IPS DF 6.9 (cell line): ENCODE measurements around the gene STXBP6.
"Not testable (repeated sequence)": the region's sequence is repeated elsewhere in the genome, so short reads cannot be mapped to it uniquely, and the experiment has no call there.

Experiments used
- DNase-seq: peaks from one replicate; pipeline ENCODE4 v3.0.0-alpha.2; 2013; ENCODE audit warnings: low read depth, low spot score
- H3K27ac ChIP-seq: one replicate; pipeline ENCODE4 v1.5.1; 2013; ENCODE audit warnings: low read length, control low read depth
- H3K27me3 ChIP-seq: 2 replicates; pipeline ENCODE4 v1.6.1; 2013; ENCODE audit warnings: mild to moderate bottlenecking, low read length; ENCODE audit not compliant: control insufficient read depth, insufficient read depth
- H3K36me3 ChIP-seq: 2 replicates; pipeline ENCODE4 v1.6.1; 2013; ENCODE audit warnings: low read length; ENCODE audit not compliant: control insufficient read depth, insufficient read depth
- H3K4me1 ChIP-seq: 2 replicates; pipeline ENCODE4 v1.6.1; 2013; ENCODE audit warnings: low read length; ENCODE audit not compliant: control insufficient read depth, insufficient read depth
- H3K4me3 ChIP-seq: 2 replicates; pipeline ENCODE4 v1.5.1; 2013; ENCODE audit warnings: mild to moderate bottlenecking, low read length
- H3K9me3 ChIP-seq: 2 replicates; pipeline ENCODE4 v1.6.1; 2013; ENCODE audit warnings: low read length, inconsistent platforms; ENCODE audit not compliant: control insufficient read depth, insufficient read depth
- WGBS: extraction: QIAGEN DNeasy Blood & Tissue Kit; methylation state at CpG from one replicate; pipeline ENCODE4 v1.1.7; 2013; ENCODE audit warnings: mixed read lengths, missing lambda C conversion rate; ENCODE audit not compliant: insufficient read length, insufficient coverage; 5-methylcytosine and 5-hydroxymethylcytosine counted together

Gene STXBP6

GRCh38 chr14:24804552-24805212 is 245.3 kb downstream of the STXBP6 start:
- WGBS = no CpG with 5 or more reads among the region's 3 CpGs
- H3K27me3 ChIP-seq = no peaks in the 10 kb centered on the region
- H3K27ac ChIP-seq = no peak overlapping the region
- no peak for DNase-seq
- H3K4me3 ChIP-seq = no peak overlapping the region
- no peaks in the 10 kb centered on the region for H3K9me3 ChIP-seq
- no peaks in the 10 kb centered on the region for H3K4me1 ChIP-seq
- H3K36me3 ChIP-seq = no peaks in the 10 kb centered on the region

GRCh38 chr14:24803933-24804494 is 245.9 kb downstream of the STXBP6 start:
- Histone ChIP-seq H3K4me1 (no peaks in the 10 kb centered on the region), H3K4me3 (no peak overlapping the region), H3K27me3 (no peaks in the 10 kb centered on the region), H3K36me3 (no peaks in the 10 kb centered on the region), H3K9me3 (no peaks in the 10 kb centered on the region), H3K27ac (no peak overlapping the region)
- no peak for DNase-seq
- no CpG with 5 or more reads among the region's 10 CpGs for WGBS

DNA sequence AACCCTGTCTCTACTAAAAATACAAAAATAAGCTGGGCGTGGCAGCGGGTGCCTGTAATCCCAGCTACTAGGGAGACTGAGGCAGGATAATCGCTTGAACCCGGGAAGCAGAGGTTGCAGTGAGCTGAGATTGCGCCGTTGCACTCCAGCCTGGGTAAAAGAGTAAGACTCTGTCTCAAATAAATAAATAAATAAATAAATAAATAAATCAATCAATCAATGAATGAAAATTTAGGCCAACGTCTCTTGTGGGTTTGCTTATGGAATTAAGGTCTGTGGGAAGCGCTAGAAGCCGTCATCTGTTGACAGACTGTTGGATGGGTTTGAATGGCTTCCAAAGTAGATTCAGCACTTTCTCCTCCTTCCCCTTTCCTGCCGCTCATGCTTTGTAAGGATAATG is 246.5 kb downstream of the STXBP6 start:
- not testable (repeated sequence) for H3K4me3 ChIP-seq, H3K9me3 ChIP-seq, DNase-seq, H3K27me3 ChIP-seq, H3K4me1 ChIP-seq, H3K27ac ChIP-seq, H3K36me3 ChIP-seq
- no CpG with 5 or more reads among the region's 10 CpGs for WGBS

GRCh38 chr14:24802236-24802635 is 247.7 kb downstream of the STXBP6 start:
- H3K27me3 ChIP-seq = no peaks in the 10 kb centered on the region
- H3K9me3 ChIP-seq = no peaks in the 10 kb centered on the region
- no peak overlapping the region for H3K4me3 ChIP-seq
- no CpG with 5 or more reads among the region's 5 CpGs for WGBS
- H3K27ac ChIP-seq = no peak overlapping the region
- no peak for DNase-seq
- no peaks in the 10 kb centered on the region for H3K4me1 ChIP-seq
- H3K36me3 ChIP-seq = no peaks in the 10 kb centered on the region

- Histone ChIP-seq H3K27me3 (no peaks in the 10 kb centered on the region), H3K9me3 (no peaks in the 10 kb centered on the region), H3K4me1 (no peaks in the 10 kb centered on the region), H3K36me3 (no peaks in the 10 kb centered on the region), H3K27ac (no peak overlapping the region), H3K4me3 (no peak overlapping the region)
- DNase-seq = no peak
- WGBS = no CpG with 5 or more reads among the region's 1 CpG
Observed at GRCh38 chr14:24801024-24801423, 248.9 kb downstream of the STXBP6 start.

DNA sequence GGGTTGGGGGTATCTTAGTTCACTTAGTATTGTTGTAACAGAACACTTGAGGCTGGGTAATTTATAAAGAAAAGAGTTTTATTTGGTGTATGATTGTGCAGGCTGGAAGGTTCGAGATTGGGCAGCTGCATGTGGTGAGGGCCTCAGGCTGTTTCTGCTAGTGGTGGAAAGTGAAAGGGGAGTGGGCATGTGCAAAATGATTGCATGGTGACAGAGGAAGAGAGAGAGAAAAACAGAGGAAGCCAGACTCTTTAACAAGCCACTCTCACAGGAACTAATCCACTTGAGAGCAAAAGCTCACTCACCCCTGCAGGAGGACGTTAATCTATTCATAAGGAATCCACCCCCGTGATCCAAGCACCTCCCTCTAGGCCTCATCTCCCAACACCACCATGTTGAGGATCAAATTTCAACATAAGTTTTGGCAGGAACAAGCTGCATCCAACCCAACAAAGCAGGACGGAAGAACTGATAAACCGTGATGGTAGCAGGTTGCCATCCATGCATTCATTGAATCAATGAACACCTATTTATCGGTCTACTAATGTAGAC is 251.0 kb downstream of the STXBP6 start:
- H3K4me1 ChIP-seq = no peaks in the 10 kb centered on the region
- H3K36me3 ChIP-seq = no peaks in the 10 kb centered on the region
- WGBS = 100% methylated on average over 1 of the region's 6 CpGs
- H3K27ac ChIP-seq = no peak overlapping the region
- DNase-seq = no peak
- no peaks in the 10 kb centered on the region for H3K27me3 ChIP-seq
- H3K9me3 ChIP-seq = no peaks in the 10 kb centered on the region
- no peak overlapping the region for H3K4me3 ChIP-seq

- H3K36me3 ChIP-seq = no peaks in the 10 kb centered on the region
- H3K27me3 ChIP-seq = no peaks in the 10 kb centered on the region
- H3K4me3 ChIP-seq = no peak overlapping the region
- H3K9me3 ChIP-seq = no peaks in the 10 kb centered on the region
- no peak overlapping the region for H3K27ac ChIP-seq
- DNase-seq = no peak
- no peaks in the 10 kb centered on the region for H3K4me1 ChIP-seq
- no CpG with 5 or more reads among the region's 5 CpGs for WGBS
Observed at GRCh38 chr14:24795406-24795805, 254.5 kb downstream of the STXBP6 start.

DNA sequence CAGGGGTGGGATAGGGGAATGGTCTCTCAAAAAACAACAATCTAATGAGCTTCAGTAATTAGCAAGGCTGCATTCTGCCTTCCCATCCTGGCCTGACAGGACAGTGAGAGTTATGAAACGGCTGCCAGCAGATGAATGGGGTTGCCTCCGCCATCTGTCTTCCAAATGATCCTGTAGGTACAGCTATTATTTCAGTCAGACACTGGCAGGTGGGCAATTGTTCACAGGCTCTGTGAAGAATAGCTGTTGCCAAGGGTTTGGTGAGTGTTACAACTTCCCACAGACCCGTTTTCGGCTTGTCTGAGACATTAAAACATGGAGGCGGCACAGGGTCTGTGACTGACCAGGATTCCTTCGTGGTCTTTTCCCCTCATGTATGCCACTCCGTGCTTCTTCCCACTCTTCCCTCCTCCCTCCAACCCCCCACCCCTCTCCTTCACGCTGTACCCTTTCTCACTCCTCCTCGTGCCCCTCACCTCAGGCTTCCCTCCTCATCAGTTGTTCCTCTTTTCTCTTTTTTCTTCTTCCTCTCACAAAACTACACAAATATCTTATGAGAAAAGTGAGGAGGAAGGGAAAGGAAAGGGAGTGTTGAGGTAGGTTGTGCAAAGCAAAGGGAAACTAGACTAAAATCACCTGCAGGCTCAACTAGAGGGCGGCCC is 255.2 kb downstream of the STXBP6 start:
- no peak overlapping the region for H3K27ac ChIP-seq
- WGBS = 100% methylated on average over 3 of the region's 10 CpGs
- H3K36me3 ChIP-seq = no peaks in the 10 kb centered on the region
- no peak for DNase-seq
- no peak overlapping the region for H3K4me3 ChIP-seq
- H3K27me3 ChIP-seq = no peaks in the 10 kb centered on the region
- no peaks in the 10 kb centered on the region for H3K9me3 ChIP-seq
- H3K4me1 ChIP-seq = no peaks in the 10 kb centered on the region

DNA sequence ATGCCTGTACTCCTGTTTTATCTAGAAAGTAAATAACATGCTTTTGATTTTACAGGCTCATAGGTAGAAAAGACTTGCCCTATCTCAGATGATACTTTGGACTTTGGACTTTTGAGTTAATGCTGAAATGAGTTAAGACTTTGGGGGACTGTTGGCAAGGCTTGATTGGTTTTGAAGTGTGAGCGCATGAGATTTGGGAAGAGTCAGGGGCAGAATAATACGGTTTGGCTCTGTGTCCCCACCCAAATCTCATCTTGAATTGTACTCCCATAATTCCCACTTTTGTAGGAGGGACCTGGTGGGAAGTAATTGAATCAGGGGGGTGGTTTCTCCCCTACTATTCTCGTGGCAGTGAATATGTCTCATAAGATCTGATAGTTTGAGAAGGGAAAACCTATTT is 259.8 kb downstream of the STXBP6 start:
- H3K9me3 ChIP-seq = no peaks in the 10 kb centered on the region
- H3K36me3 ChIP-seq = no peaks in the 10 kb centered on the region

DNA sequence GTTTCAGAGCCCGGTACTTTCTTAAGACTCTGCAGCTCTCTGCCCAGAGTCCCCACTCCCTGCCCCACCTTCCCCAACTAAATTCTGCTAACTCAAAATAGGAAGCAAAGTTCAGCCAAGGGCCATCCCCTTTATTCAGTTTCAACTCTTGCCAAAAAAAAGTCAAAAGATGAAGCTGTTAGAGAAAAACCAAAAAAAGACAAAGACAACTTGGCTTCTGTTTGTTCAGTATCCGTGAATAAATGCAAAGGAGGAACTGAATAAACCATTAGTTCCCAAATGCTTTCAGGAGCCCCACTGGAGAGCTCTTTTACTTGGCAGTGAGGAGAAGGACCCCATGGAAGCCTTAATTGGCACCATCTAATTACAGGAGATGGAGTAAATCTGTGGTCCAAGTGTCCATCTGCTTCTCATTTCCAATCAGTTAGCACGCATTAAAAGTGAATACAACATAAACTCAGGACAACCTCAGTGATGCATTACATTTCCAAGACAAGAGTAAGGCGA is 260.5 kb downstream of the STXBP6 start:
- no peak overlapping the region for H3K27ac ChIP-seq
- H3K27me3 ChIP-seq = no peaks in the 10 kb centered on the region
- H3K4me1 ChIP-seq = no peaks in the 10 kb centered on the region
- no peak overlapping the region for H3K4me3 ChIP-seq
- H3K9me3 ChIP-seq = no peaks in the 10 kb centered on the region
- no peak for DNase-seq
- no CpG with 5 or more reads among the region's 4 CpGs for WGBS
- no peaks in the 10 kb centered on the region for H3K36me3 ChIP-seq

More for the DNA sequence above, 259.8 kb downstream of the STXBP6 start:
- no peak for DNase-seq
- Histone ChIP-seq H3K4me1 (no peaks in the 10 kb centered on the region), H3K4me3 (no peak overlapping the region), H3K27ac (no peak overlapping the region), H3K27me3 (no peaks in the 10 kb centered on the region)
- WGBS = no CpG with 5 or more reads among the region's 3 CpGs
